ENCODE measurements around the gene KRTAP20-2. TPM values are rescaled to one million over a fixed set of nuclear protein-coding genes. Genes with fewer than 3 reads are reported as not detected.

The KRTAP20-2 gene
- polyA plus RNA-seq, 1 donor from 2014 or later: not detected

DNA sequence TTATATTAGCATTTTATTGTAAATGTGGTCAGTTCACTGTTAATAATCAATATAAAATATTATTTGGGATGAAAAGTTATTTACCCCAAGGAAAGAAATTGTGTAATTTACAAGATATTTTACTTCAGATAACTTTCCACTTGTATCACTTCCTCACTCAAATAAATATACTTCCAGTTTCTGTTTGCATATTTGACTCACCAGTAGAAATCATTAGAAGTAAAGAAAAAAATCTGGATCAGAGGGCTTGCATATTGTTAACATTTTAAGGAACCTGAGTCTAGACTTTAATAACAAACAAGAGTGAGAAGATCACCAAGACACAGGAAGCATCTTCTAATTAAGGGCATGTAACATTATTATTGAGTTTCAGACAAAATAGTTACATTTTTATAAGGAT is 14.9 kb upstream of the KRTAP20-2 start:
- Histone ChIP-seq H3K36me3 (ENCODE audit: insufficient read depth, low read length) (no peaks in the 10 kb centered on the region), H3K79me2 (replicated peaks; ENCODE audit: insufficient read depth, low read length) (no peaks in the 10 kb centered on the region), H3K4me3 (ENCODE audit: low read length) (no peak overlapping the region), H3K4me2 (ENCODE audit: low read length) (no peak overlapping the region), H2AFZ (ENCODE audit: low read depth, low read length) (no peak overlapping the region), H3K27me3 (ENCODE audit: insufficient read depth, low read depth, low read length) (no peaks in the 10 kb centered on the region), H3K9me3 (ENCODE audit: low read length) (peaks cover 1% of the 10 kb centered on the region), H3K9ac (ENCODE audit: low read length) (no peak overlapping the region), H3K9me2 (ENCODE audit: insufficient read depth, low read length) (no peaks in the 10 kb centered on the region), H3K27ac (ENCODE audit: low read length) (no peak overlapping the region), H3F3A (ENCODE audit: insufficient read depth, low read length, poor library complexity, severe bottlenecking) (no peaks in the 10 kb centered on the region), H4K20me1 (ENCODE audit: insufficient read depth) (no peaks in the 10 kb centered on the region)
- TF ChIP-seq EZH2 (IDR thresholded peaks at IDR 0.05; ENCODE audit: borderline replicate concordance, insufficient read depth, low read length, poor library complexity, severe bottlenecking) (no peak), TAF1 (IDR thresholded peaks at IDR 0.05; ENCODE audit: low read depth) (no peak), SMC3 (conservative IDR thresholded peaks at IDR 0.05; ENCODE audit: poor library complexity) (no peak), RAD21 (conservative IDR thresholded peaks at IDR 0.05) (no peak), EP300 (conservative IDR thresholded peaks at IDR 0.05; ENCODE audit: poor library complexity, severe bottlenecking) (no peak), POLR2AphosphoS5 (IDR thresholded peaks at IDR 0.05) (no peak), MXI1 (conservative IDR thresholded peaks at IDR 0.05; ENCODE audit: poor library complexity, severe bottlenecking) (no peak)
- TF ChIP-seq, protein P1, sequence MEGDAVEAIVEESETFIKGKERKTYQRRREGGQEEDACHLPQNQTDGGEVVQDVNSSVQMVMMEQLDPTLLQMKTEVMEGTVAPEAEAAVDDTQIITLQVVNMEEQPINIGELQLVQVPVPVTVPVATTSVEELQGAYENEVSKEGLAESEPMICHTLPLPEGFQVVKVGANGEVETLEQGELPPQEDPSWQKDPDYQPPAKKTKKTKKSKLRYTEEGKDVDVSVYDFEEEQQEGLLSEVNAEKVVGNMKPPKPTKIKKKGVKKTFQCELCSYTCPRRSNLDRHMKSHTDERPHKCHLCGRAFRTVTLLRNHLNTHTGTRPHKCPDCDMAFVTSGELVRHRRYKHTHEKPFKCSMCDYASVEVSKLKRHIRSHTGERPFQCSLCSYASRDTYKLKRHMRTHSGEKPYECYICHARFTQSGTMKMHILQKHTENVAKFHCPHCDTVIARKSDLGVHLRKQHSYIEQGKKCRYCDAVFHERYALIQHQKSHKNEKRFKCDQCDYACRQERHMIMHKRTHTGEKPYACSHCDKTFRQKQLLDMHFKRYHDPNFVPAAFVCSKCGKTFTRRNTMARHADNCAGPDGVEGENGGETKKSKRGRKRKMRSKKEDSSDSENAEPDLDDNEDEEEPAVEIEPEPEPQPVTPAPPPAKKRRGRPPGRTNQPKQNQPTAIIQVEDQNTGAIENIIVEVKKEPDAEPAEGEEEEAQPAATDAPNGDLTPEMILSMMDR (IDR thresholded peaks at IDR 0.05; ENCODE audit: poor library complexity, severe bottlenecking): no peak
- TF ChIP-seq, protein P2, sequence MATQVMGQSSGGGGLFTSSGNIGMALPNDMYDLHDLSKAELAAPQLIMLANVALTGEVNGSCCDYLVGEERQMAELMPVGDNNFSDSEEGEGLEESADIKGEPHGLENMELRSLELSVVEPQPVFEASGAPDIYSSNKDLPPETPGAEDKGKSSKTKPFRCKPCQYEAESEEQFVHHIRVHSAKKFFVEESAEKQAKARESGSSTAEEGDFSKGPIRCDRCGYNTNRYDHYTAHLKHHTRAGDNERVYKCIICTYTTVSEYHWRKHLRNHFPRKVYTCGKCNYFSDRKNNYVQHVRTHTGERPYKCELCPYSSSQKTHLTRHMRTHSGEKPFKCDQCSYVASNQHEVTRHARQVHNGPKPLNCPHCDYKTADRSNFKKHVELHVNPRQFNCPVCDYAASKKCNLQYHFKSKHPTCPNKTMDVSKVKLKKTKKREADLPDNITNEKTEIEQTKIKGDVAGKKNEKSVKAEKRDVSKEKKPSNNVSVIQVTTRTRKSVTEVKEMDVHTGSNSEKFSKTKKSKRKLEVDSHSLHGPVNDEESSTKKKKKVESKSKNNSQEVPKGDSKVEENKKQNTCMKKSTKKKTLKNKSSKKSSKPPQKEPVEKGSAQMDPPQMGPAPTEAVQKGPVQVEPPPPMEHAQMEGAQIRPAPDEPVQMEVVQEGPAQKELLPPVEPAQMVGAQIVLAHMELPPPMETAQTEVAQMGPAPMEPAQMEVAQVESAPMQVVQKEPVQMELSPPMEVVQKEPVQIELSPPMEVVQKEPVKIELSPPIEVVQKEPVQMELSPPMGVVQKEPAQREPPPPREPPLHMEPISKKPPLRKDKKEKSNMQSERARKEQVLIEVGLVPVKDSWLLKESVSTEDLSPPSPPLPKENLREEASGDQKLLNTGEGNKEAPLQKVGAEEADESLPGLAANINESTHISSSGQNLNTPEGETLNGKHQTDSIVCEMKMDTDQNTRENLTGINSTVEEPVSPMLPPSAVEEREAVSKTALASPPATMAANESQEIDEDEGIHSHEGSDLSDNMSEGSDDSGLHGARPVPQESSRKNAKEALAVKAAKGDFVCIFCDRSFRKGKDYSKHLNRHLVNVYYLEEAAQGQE (IDR thresholded peaks at IDR 0.05; ENCODE audit: borderline replicate concordance): no peak

DNA sequence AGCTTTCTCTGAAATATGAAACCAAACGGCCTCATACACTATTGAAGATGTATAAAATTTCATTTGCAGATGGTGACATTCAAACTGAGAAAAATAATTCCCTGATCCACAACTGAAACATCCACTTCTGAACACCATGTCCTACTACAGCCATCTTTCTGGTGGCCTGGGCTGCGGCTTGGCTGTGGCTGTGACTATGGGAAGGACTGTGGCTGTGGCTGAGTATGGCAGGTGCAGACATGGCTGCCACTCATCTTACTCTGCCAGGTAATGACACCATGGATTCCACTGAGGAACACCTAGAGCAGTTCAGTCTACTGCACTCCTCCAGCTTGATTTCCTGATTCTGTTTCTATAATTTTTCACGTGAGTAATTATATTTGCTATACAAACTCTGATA is 14.5 kb upstream of the KRTAP20-2 start, which contains the start of gene KRTAP20-4:
TSS of gene KRTAP20-4 (plus strand) at position 106 of the 400 bp plus-strand sequence.
- Histone ChIP-seq H3K4me3 (ENCODE audit: low read length) (no peak within 1 kb of the TSS), H3K79me2 (replicated peaks; ENCODE audit: insufficient read depth, low read length) (no peaks in the 10 kb centered on the region), H3K9me3 (ENCODE audit: low read length) (peaks cover 6% of the 10 kb centered on the region), H3K27ac (ENCODE audit: low read length) (peak within 1 kb of the TSS; percentile 36), H3K36me3 (ENCODE audit: insufficient read depth, low read length) (no peaks in the 10 kb centered on the region), H3K27me3 (ENCODE audit: insufficient read depth, low read depth, low read length) (no peaks in the 10 kb centered on the region), H3K4me2 (ENCODE audit: low read length) (no peak within 1 kb of the TSS), H3K9me2 (ENCODE audit: insufficient read depth, low read length) (no peaks in the 10 kb centered on the region), H2AFZ (ENCODE audit: low read depth, low read length) (no peak within 1 kb of the TSS), H3K9ac (ENCODE audit: low read length) (no peak within 1 kb of the TSS), H3F3A (ENCODE audit: insufficient read depth, low read length, poor library complexity, severe bottlenecking) (no peaks in the 10 kb centered on the region), H4K20me1 (ENCODE audit: insufficient read depth) (no peaks in the 10 kb centered on the region)
- TF ChIP-seq, protein P1 (IDR thresholded peaks at IDR 0.05; ENCODE audit: poor library complexity, severe bottlenecking): no peak
- TF ChIP-seq SMC3 (conservative IDR thresholded peaks at IDR 0.05; ENCODE audit: poor library complexity): no peak
- TF ChIP-seq, protein P2 (IDR thresholded peaks at IDR 0.05; ENCODE audit: borderline replicate concordance): no peak
- no peak for TF ChIP-seq EZH2 (IDR thresholded peaks at IDR 0.05; ENCODE audit: borderline replicate concordance, insufficient read depth, low read length, poor library complexity, severe bottlenecking)
- no peak for TF ChIP-seq EP300 (conservative IDR thresholded peaks at IDR 0.05; ENCODE audit: poor library complexity, severe bottlenecking)
- TF ChIP-seq POLR2AphosphoS5 (IDR thresholded peaks at IDR 0.05): no peak
- TF ChIP-seq TAF1 (IDR thresholded peaks at IDR 0.05; ENCODE audit: low read depth): no peak
- no peak for TF ChIP-seq RAD21 (conservative IDR thresholded peaks at IDR 0.05)
- TF ChIP-seq MXI1 (conservative IDR thresholded peaks at IDR 0.05; ENCODE audit: poor library complexity, severe bottlenecking): no peak
